Natural killer cell (primary cell): ENCODE results near the gene AP3M1. TPM values are rescaled to one million over a fixed set of nuclear protein-coding genes. Genes with fewer than 3 reads are reported as not detected.
A peak's percentile ranks its signal among the peaks of the same experiment; 100 is the strongest.

Experiments
- ATAC-seq, 3 donors: fragments of 150-1000 bp in 2 of 3; fragments of 200-7000 bp in 1 of 3; cut with Tn5 transposase; 1 replicate in 1 of 3; 2 replicates in 2 of 3; pipeline ENCODE4 v1.10.0; 2021; ENCODE audit warnings: mild to moderate bottlenecking in 2 of 3, moderate library complexity in 2 of 3
- DNase-seq, 2 donors: peaks; one replicate each; pipeline versions ENCODE4 v3.0.0 to v3.0.0-alpha.2; 2013 to 2021; ENCODE audit warnings: mixed read lengths in 1 of 2
- H3K27ac ChIP-seq: one replicate; pipeline ENCODE4 v1.5.1; 2013; ENCODE audit warnings: mild to moderate bottlenecking, low read length
- H3K27me3 ChIP-seq: one replicate; pipeline ENCODE4 v1.6.1; 2013; ENCODE audit warnings: low read length; ENCODE audit not compliant: control insufficient read depth, insufficient read depth
- H3K36me3 ChIP-seq: one replicate; pipeline ENCODE4 v1.6.1; 2013; ENCODE audit warnings: low read length; ENCODE audit not compliant: control insufficient read depth, insufficient read depth
- H3K4me1 ChIP-seq: one replicate; pipeline ENCODE4 v1.6.1; 2013; ENCODE audit warnings: low read length; ENCODE audit not compliant: control insufficient read depth, insufficient read depth
- H3K4me3 ChIP-seq: one replicate; pipeline ENCODE4 v1.5.1; 2013; ENCODE audit warnings: low read length
- H3K9me3 ChIP-seq: one replicate; pipeline ENCODE4 v1.6.1; 2013; ENCODE audit warnings: low read length; ENCODE audit not compliant: control insufficient read depth, insufficient read depth
- H3K27ac Mint-ChIP-seq, 2 donors: one replicate each; pipeline ENCODE4 v1.8.0; 2022; ENCODE audit warnings: mild to moderate bottlenecking in 2 of 2, mixed read lengths in 2 of 2, moderate library complexity in 1 of 2
- H3K27me3 Mint-ChIP-seq, 2 donors: one replicate each; pipeline ENCODE4 v1.8.0; 2022; ENCODE audit warnings: low read depth in 2 of 2, mixed read lengths in 2 of 2
- H3K36me3 Mint-ChIP-seq: one replicate; pipeline ENCODE4 v1.8.0; 2022; ENCODE audit warnings: mixed read lengths
- H3K4me1 Mint-ChIP-seq, 2 donors: one replicate each; pipeline ENCODE4 v1.8.0; 2022; ENCODE audit warnings: mixed read lengths in 2 of 2
- H3K4me3 Mint-ChIP-seq: one replicate; pipeline ENCODE4 v1.8.0; 2022; ENCODE audit warnings: mild to moderate bottlenecking, moderate library complexity, mixed read lengths
- H3K9me3 Mint-ChIP-seq, 2 donors: one replicate each; pipeline ENCODE4 v1.8.0; 2022; ENCODE audit warnings: mixed read lengths in 2 of 2
- CTCF ChIP-seq: fragments of 200-600 bp; IDR thresholded peaks from one replicate; pipeline ENCODE4 v1.8.0; 2022; ENCODE audit warnings: antibody characterized with exemption
- WGBS: methylation state at CpG from one replicate; pipeline ENCODE4 v1.1.7; 2013; ENCODE audit warnings: missing lambda C conversion rate; ENCODE audit not compliant: insufficient coverage; 5-methylcytosine and 5-hydroxymethylcytosine counted together
- intact Hi-C: fragments of 100-400 bp; cut with micrococcal nuclease; formaldehyde crosslinking; loops from one replicate; pipeline ENCODE4 v1.14.2; 2022
- total RNA-seq, 4 donors: library from RNA; stranded (reverse); fragments of 120-200 nt in 1 of 4; gene quantifications; one replicate each; pipeline versions ENCODE4 v1.2.3 to v1.2.4, GENCODE V29; 2013 to 2022

AP3M1 gene, protein sequence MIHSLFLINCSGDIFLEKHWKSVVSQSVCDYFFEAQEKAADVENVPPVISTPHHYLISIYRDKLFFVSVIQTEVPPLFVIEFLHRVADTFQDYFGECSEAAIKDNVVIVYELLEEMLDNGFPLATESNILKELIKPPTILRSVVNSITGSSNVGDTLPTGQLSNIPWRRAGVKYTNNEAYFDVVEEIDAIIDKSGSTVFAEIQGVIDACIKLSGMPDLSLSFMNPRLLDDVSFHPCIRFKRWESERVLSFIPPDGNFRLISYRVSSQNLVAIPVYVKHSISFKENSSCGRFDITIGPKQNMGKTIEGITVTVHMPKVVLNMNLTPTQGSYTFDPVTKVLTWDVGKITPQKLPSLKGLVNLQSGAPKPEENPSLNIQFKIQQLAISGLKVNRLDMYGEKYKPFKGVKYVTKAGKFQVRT
- 10 to 100 TPM; 40.6 to 48.8 (median 41.5) TPM for total RNA-seq
- total RNA-seq (2013) = 47.4 TPM

GRCh38 chr10:74150204-74150989 is at the start of gene AP3M1:
AP3M1 (minus strand) TSS chr10:74150828; CDS start chr10:74138379, 12,449 bp downstream.
- peak; percentile 62 to 73 (median 63) for ATAC-seq
- no peaks in the 10 kb centered on the region for H3K9me3 ChIP-seq

GRCh38 chr10:74199315-74199714 is 48.7 kb upstream of the AP3M1 start:
- Mint-ChIP-seq H3K4me1 (peaks cover 0 to 6% of the 10 kb centered on the region in 2 donors), H3K9me3 (no peaks in the 10 kb centered on the region), H3K27me3 (no peaks in the 10 kb centered on the region), H3K4me3 (no peak overlapping the region), H3K36me3 (no peaks in the 10 kb centered on the region), H3K27ac (no peak overlapping the region)
- Histone ChIP-seq H3K4me3 (no peak overlapping the region), H3K27me3 (no peaks in the 10 kb centered on the region), H3K4me1 (no peaks in the 10 kb centered on the region), H3K27ac (no peak overlapping the region), H3K9me3 (no peaks in the 10 kb centered on the region), H3K36me3 (peaks cover 3% of the 10 kb centered on the region)
- WGBS = 89% methylated on average over 4 of the region's 4 CpGs
- no peak for TF ChIP-seq CTCF
- ATAC-seq (no peak), DNase-seq (no peak)
- intact Hi-C loops = no loop called here

More at GRCh38 chr10:74150204-74150989, at the start of gene AP3M1:
- Mint-ChIP-seq H3K4me1 (peaks cover 19 to 24% of the 10 kb centered on the region in 2 donors), H3K27ac (no peak within 1 kb of the TSS), H3K4me3 (no peak within 1 kb of the TSS), H3K36me3 (no peaks in the 10 kb centered on the region), H3K9me3 (no peaks in the 10 kb centered on the region), H3K27me3 (no peaks in the 10 kb centered on the region)
- Histone ChIP-seq H3K36me3 (peaks cover 6% of the 10 kb centered on the region), H3K4me3 (peak within 1 kb of the TSS; percentile 97), H3K27ac (peak within 1 kb of the TSS; percentile 93), H3K4me1 (peaks cover 18% of the 10 kb centered on the region), H3K27me3 (no peaks in the 10 kb centered on the region)
- DNase-seq = peak in 1 of 2 donors; percentile 75
- intact Hi-C loops = loop anchor here (2.0 to 5.0 kb wide), 4 partner anchors 62 to 960 kb away; partner anchors contain the start of genes SAMD8 and VCL
- WGBS = 0% methylated on average over 32 of the region's 32 CpGs
- no peak for TF ChIP-seq CTCF

DNA sequence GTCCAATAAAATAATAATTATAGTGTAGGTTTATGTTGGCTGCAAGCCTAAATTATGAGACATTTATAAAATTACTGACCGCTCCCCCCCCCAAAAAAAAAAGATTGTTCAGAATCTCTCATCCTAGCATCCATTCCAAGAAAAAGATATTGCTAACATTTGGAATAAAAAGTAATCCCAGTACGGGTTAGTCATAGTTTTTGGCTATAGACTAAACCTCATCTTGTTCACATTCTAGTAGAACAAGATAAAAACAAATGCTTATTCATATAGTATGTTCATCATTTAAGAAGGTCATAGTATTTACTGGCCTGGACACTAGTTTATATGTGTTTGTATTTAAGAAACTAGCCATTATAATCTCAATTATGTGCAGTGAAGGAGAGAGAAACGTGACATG is 44.4 kb upstream of the AP3M1 start:
- H3K9me3 ChIP-seq = no peaks in the 10 kb centered on the region
- Mint-ChIP-seq H3K4me3 (no peak overlapping the region), H3K4me1 (peaks cover 7 to 12% of the 10 kb centered on the region in 2 donors), H3K27me3 (no peaks in the 10 kb centered on the region), H3K9me3 (no peaks in the 10 kb centered on the region), H3K36me3 (no peaks in the 10 kb centered on the region), H3K27ac (no peak overlapping the region)
- no peaks in the 10 kb centered on the region for H3K36me3 ChIP-seq
- WGBS = no CpG with 5 or more reads among the region's 3 CpGs
- intact Hi-C loops = no loop called here
- no peak for TF ChIP-seq CTCF
- no peaks in the 10 kb centered on the region for H3K27me3 ChIP-seq
- peaks cover 10% of the 10 kb centered on the region for H3K4me1 ChIP-seq
- DNase-seq (no peak), ATAC-seq (no peak)
- no peak overlapping the region for H3K27ac ChIP-seq
- H3K4me3 ChIP-seq = no peak overlapping the region
